Measurements from ENCODE around the gene GPR55. TPM values are rescaled to one million over a fixed set of nuclear protein-coding genes. Genes with fewer than 3 reads are reported as not detected.

GPR55 gene
- total and polyA plus RNA-seq, 10 of the 15 experiments (the other 5 are each of a cell fraction or from before 2014, with no cell fraction given), result 2.1 to 30.1 (median 16.2) TPM

GRCh38 chr2:230904856-230905447 lies 20.1 kb downstream of the GPR55 start:
- Histone ChIP-seq H3K27ac (ENCODE audit: control insufficient read depth, insufficient read depth) (no peak overlapping the region), H3K4me1 (ENCODE audit: control insufficient read depth, insufficient read depth, low read length) (peaks cover 14% of the 10 kb centered on the region), H3K36me3 (ENCODE audit: control insufficient read depth in 2 of 2, insufficient read depth in 2 of 2, low read length in 1 of 2) (peaks cover 13 to 35% of the 10 kb centered on the region in 2 experiments; a peak in 3 of 4 replicates), H3K27me3 (replicated peaks in 1 of 2; ENCODE audit: control insufficient read depth in 2 of 2, insufficient read depth in 2 of 2, low read length in 1 of 2) (no peaks in the 10 kb centered on the region), H3K4me2 (ENCODE audit: control insufficient read depth, insufficient read depth) (no peak overlapping the region), H3K9ac (ENCODE audit: control insufficient read depth, insufficient read depth, low read length) (no peak overlapping the region), H3K9me3 (replicated peaks; ENCODE audit: control insufficient read depth, insufficient read depth, low read length) (no peaks in the 10 kb centered on the region), H4K20me1 (ENCODE audit: control insufficient read depth, insufficient read depth) (peaks cover 2% of the 10 kb centered on the region; the same call in 1 of the 2 replicates), H2AFZ (ENCODE audit: control insufficient read depth, low read depth, low read length) (no peak overlapping the region), H3K4me3 (no peak overlapping the region), H3K79me2 (ENCODE audit: control insufficient read depth, insufficient read depth, low read length) (peaks cover under 1% of the 10 kb centered on the region)
- ChIA-PET CTCF (interaction anchor here (0.7 to 10.1 kb wide), 10 partner anchors 8 to 84 kb away, joined by 3 to 198 read pairs (median 4); partner anchors contain the start of gene GPR55), RAD21 (ENCODE audit: unreplicated experiment) (interaction anchor here (2.3 to 8.3 kb wide), 3 partner anchors 9 to 81 kb away, joined by 6 to 99 read pairs (median 58); partner anchors contain the start of gene GPR55), SMC1A (ENCODE audit: uncharacterized antibody, unreplicated experiment) (interaction anchor here (1.0 to 10.6 kb wide), 4 partner anchors 9 to 81 kb away, joined by 3 to 122 read pairs (median 8); partner anchors contain the start of gene GPR55), POLR2A (interaction anchor here (1.1 to 1.3 kb wide), 3 partner anchors 16 to 19 kb away, joined by 3 read pairs; no protein-coding TSS in a partner anchor)
- ATAC-seq (no peak), FAIRE-seq (no peak), DNase-seq (ENCODE audit: low read depth, low spot score) (no peak)
- TF ChIP-seq E2F8 (IDR thresholded peaks at IDR 0.05; ENCODE audit: low read depth, partially characterized antibody), result no peak
- no peak for TF ChIP-seq NBN (IDR thresholded peaks at IDR 0.05)
- 0 out of 2 replicates have a peak, but pooled peaks have one; percentile 19 for TF ChIP-seq TCF3 (IDR thresholded peaks at IDR 0.05; ENCODE audit: borderline replicate concordance, insufficient read depth, low read depth, low read length)
- no peak for TF ChIP-seq CBX5 (IDR thresholded peaks at IDR 0.05; ENCODE audit: low read depth)
- TF ChIP-seq NR2C2 (IDR thresholded peaks at IDR 0.05; ENCODE audit: borderline replicate concordance, control insufficient read depth, insufficient read length, low read depth), result no peak
- WGBS (ENCODE audit: insufficient coverage, insufficient replicate concordance, low lambda C conversion rate, missing lambda C conversion rate), result 96% methylated on average over 15 of the region's 15 CpGs
- in situ Hi-C loops (cut with MboI), result loop anchor here (5.0 kb wide), 2 partner anchors 82 to 147 kb away; no protein-coding TSS in a partner anchor
- intact Hi-C loops (cut with micrococcal nuclease; ENCODE audit: unreplicated experiment), result loop anchor here (5.0 kb wide), 1 partner anchor 83 kb away; no protein-coding TSS in a partner anchor
- BruUV-seq (replicated peaks), result no TSS peak
